H1 (cell line): ENCODE data around the gene LZTFL1.

Experiments used
- CBX5 ChIP-seq: fragments of 300-800, 300-1000 bp; sonication (generic); IDR thresholded peaks from 2 replicates; pipeline ENCODE4 v1.7.1; 2016; ENCODE audit warnings: antibody characterized with exemption, low read length, low read depth
- CTCF ChIP-seq, 3 experiments: IDR thresholded peaks; 1 replicate in 2 of 3; 2 replicates in 1 of 3; pipeline versions ENCODE4 v1.5.1 to v1.6.1; 2011; ENCODE audit warnings: low read length in 3 of 3, mild to moderate bottlenecking in 3 of 3, inconsistent platforms in 2 of 3, low read depth in 1 of 3, moderate library complexity in 1 of 3; ENCODE audit not compliant: insufficient read depth in 1 of 3; ENCODE audit errors: control extremely low read depth in 1 of 3
- EP300 ChIP-seq, 2 experiments: IDR thresholded peaks; 1 replicate in 1 of 2; 2 replicates in 1 of 2; pipeline ENCODE4 v1.6.1; 2011 to 2012; ENCODE audit warnings: low read depth in 2 of 2, low read length in 2 of 2, mild to moderate bottlenecking in 2 of 2, borderline replicate concordance in 1 of 2, inconsistent platforms in 1 of 2, moderate library complexity in 1 of 2
- EZH2 ChIP-seq: fragments of 200-600 bp; sonication (generic); IDR thresholded peaks from 2 replicates; pipeline ENCODE4 v1.7.1; 2012; ENCODE audit warnings: low read depth, mild to moderate bottlenecking, moderate library complexity, low read length, inconsistent platforms; ENCODE audit not compliant: severe bottlenecking
- FOSL1 ChIP-seq: IDR thresholded peaks from 2 replicates; pipeline ENCODE4 v1.6.1; 2011; ENCODE audit warnings: mild to moderate bottlenecking, low read depth, low read length, moderate library complexity; ENCODE audit not compliant: insufficient read depth
- HDAC6 ChIP-seq: IDR thresholded peaks from one replicate; pipeline ENCODE4 v1.7.1; 2012; ENCODE audit warnings: low read depth, mild to moderate bottlenecking, inconsistent platforms, low read length, moderate library complexity
- JUND ChIP-seq: IDR thresholded peaks from 2 replicates; pipeline ENCODE4 v1.6.1; 2011; ENCODE audit warnings: mild to moderate bottlenecking, improper control_type of control experiment, low read length
- KDM1A ChIP-seq: fragments of 200-600, 300-600 bp; sonication (generic); IDR thresholded peaks from 2 replicates; pipeline ENCODE4 v1.7.1; 2016; ENCODE audit warnings: mild to moderate bottlenecking, low read length, borderline replicate concordance
- RAD21 ChIP-seq, 2 experiments: IDR thresholded peaks in 1 of 2; conservative IDR thresholded peaks in 1 of 2; 2 replicates each; pipeline ENCODE4 v1.6.1; 2011; ENCODE audit warnings: low read depth in 2 of 2, low read length in 2 of 2, improper control_type of control experiment in 1 of 2, inconsistent platforms in 1 of 2, mild to moderate bottlenecking in 1 of 2, moderate library complexity in 1 of 2
- RBBP5 ChIP-seq: IDR thresholded peaks from 2 replicates; pipeline ENCODE4 v1.7.1; 2012; ENCODE audit warnings: low read depth, mild to moderate bottlenecking, inconsistent platforms, low read length, moderate library complexity, borderline replicate concordance
- RFX5 ChIP-seq: IDR thresholded peaks from 2 replicates; pipeline ENCODE4 v1.6.1; 2011; ENCODE audit warnings: low read depth, low read length, improper control_type of control experiment, borderline replicate concordance
- RNF2 ChIP-seq: fragments of 200-900, 300-1000 bp; sonication (generic); IDR thresholded peaks from 2 replicates; pipeline ENCODE4 v1.7.1; 2016; ENCODE audit warnings: borderline replicate concordance, low read depth, mild to moderate bottlenecking, antibody characterized with exemption, low read length; ENCODE audit not compliant: poor library complexity, severe bottlenecking; ENCODE audit errors: missing control alignments
- SIN3A ChIP-seq, 2 experiments: IDR thresholded peaks in 1 of 2; conservative IDR thresholded peaks in 1 of 2; 2 replicates each; pipeline ENCODE4 v1.6.1; 2011 to 2012; ENCODE audit warnings: low read length in 2 of 2, improper control_type of control experiment in 1 of 2, low read depth in 1 of 2, mild to moderate bottlenecking in 1 of 2
- SRF ChIP-seq: IDR thresholded peaks from 2 replicates; pipeline ENCODE4 v1.6.1; 2011; ENCODE audit warnings: mild to moderate bottlenecking, low read depth, low read length, moderate library complexity

GRCh38 chr3:45841420-45841756 lies 531 bp downstream of the LZTFL1 start:
- TF ChIP-seq EP300 (IDR thresholded peaks at IDR 0.05; ENCODE audit: borderline replicate concordance in 1 of 2, low read depth in 2 of 2, low read length in 2 of 2) (no peak), EZH2 (no peak), RFX5 (no peak), CTCF (IDR thresholded peaks at IDR 0.05; ENCODE audit: control extremely low read depth in 1 of 3, insufficient read depth in 1 of 3, low read depth in 1 of 3, low read length in 3 of 3) (no peak), KDM1A (no peak), FOSL1 (no peak), SRF (no peak), RBBP5 (no peak), HDAC6 (no peak), RAD21 (IDR thresholded peaks at IDR 0.05 in 1 of 2, conservative IDR thresholded peaks at IDR 0.05 in 1 of 2; ENCODE audit: low read depth in 2 of 2, low read length in 2 of 2) (no peak), RNF2 (no peak), CBX5 (no peak), JUND (no peak), SIN3A (conservative IDR thresholded peaks at IDR 0.05 in 1 of 2, IDR thresholded peaks at IDR 0.05 in 1 of 2; ENCODE audit: low read depth in 1 of 2, low read length in 2 of 2) (no peak)
